Measurements from ENCODE around the gene WNT9B.

GRCh38 chr17:46865100-46865499 lies 13.7 kb downstream of the WNT9B start:
- TF ChIP-seq CTCF (IDR thresholded peaks at IDR 0.05) (no peak), POLR2A (IDR thresholded peaks at IDR 0.05) (no peak)

All from uterus (tissue), 2 donors.